CD8-positive, alpha-beta memory T cell (primary cell): Measurements from ENCODE around the gene CADM1. TPM values are rescaled to one million over a fixed set of nuclear protein-coding genes. Genes with fewer than 3 reads are reported as not detected.

ENCODE experiments used
- CTCF ChIA-PET: fragments of 350-600 bp; sonication (Branson Sonifier 250); formaldehyde crosslinking; loops from one replicate; lab custom pipeline; 2021; ENCODE audit warnings: antibody characterized with exemption; lab: Charles Lee
- POLR2A ChIA-PET: fragments of 350-600 bp; sonication (Branson Sonifier 250); formaldehyde crosslinking; loops from one replicate; lab custom pipeline; 2021; ENCODE audit warnings: antibody characterized with exemption; lab: Charles Lee
- DNase-seq, 5 donors: peaks; one replicate each; pipeline versions ENCODE4 v3.0.0 to v3.0.0-alpha.2; 2020 to 2022; ENCODE audit warnings: mixed read lengths in 1 of 5
- H3K27ac ChIP-seq: one replicate; pipeline ENCODE4 v1.7.0; 2013; ENCODE audit warnings: low read depth, mild to moderate bottlenecking, low read length, moderate library complexity
- H3K27me3 ChIP-seq: 2 replicates; pipeline ENCODE4 v1.7.0; 2013; ENCODE audit warnings: low read length, mild to moderate bottlenecking; ENCODE audit not compliant: insufficient read depth, poor library complexity, severe bottlenecking
- H3K36me3 ChIP-seq: 2 replicates; pipeline ENCODE4 v1.7.0; 2013; ENCODE audit warnings: mild to moderate bottlenecking, low read length, moderate library complexity; ENCODE audit not compliant: insufficient read depth
- H3K4me1 ChIP-seq: 2 replicates; pipeline ENCODE4 v1.7.0; 2013; ENCODE audit warnings: mild to moderate bottlenecking, low read length, moderate library complexity; ENCODE audit not compliant: insufficient read depth
- H3K4me3 ChIP-seq: 2 replicates; pipeline ENCODE4 v1.7.0; 2013; ENCODE audit warnings: mild to moderate bottlenecking, low read length
- H3K9me3 ChIP-seq: 2 replicates; pipeline ENCODE4 v1.7.0; 2013; ENCODE audit warnings: mild to moderate bottlenecking, low read length
- H3K27ac Mint-ChIP-seq, 8 donors: one replicate each; pipeline ENCODE4 v1.8.0; 2020 to 2021; ENCODE audit warnings: mixed read lengths in 8 of 8, mild to moderate bottlenecking in 6 of 8, inconsistent platforms in 3 of 8, moderate library complexity in 3 of 8
- H3K27me3 Mint-ChIP-seq, 2 donors: one replicate each; pipeline ENCODE4 v1.8.0; 2020 to 2021; ENCODE audit warnings: mixed read lengths in 2 of 2, mild to moderate bottlenecking in 1 of 2, moderate library complexity in 1 of 2
- H3K36me3 Mint-ChIP-seq, 3 donors: one replicate each; pipeline ENCODE4 v1.8.0; 2020 to 2021; ENCODE audit warnings: mixed read lengths in 3 of 3, inconsistent platforms in 1 of 3, mild to moderate bottlenecking in 1 of 3
- H3K4me1 Mint-ChIP-seq, 3 donors: one replicate each; pipeline ENCODE4 v1.8.0; 2020 to 2021; ENCODE audit warnings: mixed read lengths in 3 of 3, inconsistent platforms in 1 of 3, mild to moderate bottlenecking in 1 of 3
- H3K4me3 Mint-ChIP-seq, 7 donors: one replicate each; pipeline ENCODE4 v1.8.0; 2020 to 2021; ENCODE audit warnings: mixed read lengths in 7 of 7, mild to moderate bottlenecking in 6 of 7, moderate library complexity in 4 of 7, inconsistent platforms in 2 of 7
- H3K9me3 Mint-ChIP-seq, 5 donors: one replicate each; pipeline ENCODE4 v1.8.0; 2020 to 2022; ENCODE audit warnings: mixed read lengths in 5 of 5, mild to moderate bottlenecking in 3 of 5, moderate library complexity in 2 of 5, inconsistent platforms in 1 of 5
- polyA plus RNA-seq: library from polyadenylated mRNA; unstranded; fragments of 300-500 nt; fragmentation: Illumina TruSeq; gene quantifications from one replicate; pipeline ENCODE4 v1.2.3, GENCODE V29; 2021
- total RNA-seq, 2 experiments: library from RNA; stranded (reverse); gene quantifications; one replicate each; pipeline ENCODE4 v1.2.3, GENCODE V29; 2021

The CADM1 gene
- total and polyA plus RNA-seq, 3 experiments from 2014 or later = 0.90 to 2.7 (median 1.1) TPM

DNA sequence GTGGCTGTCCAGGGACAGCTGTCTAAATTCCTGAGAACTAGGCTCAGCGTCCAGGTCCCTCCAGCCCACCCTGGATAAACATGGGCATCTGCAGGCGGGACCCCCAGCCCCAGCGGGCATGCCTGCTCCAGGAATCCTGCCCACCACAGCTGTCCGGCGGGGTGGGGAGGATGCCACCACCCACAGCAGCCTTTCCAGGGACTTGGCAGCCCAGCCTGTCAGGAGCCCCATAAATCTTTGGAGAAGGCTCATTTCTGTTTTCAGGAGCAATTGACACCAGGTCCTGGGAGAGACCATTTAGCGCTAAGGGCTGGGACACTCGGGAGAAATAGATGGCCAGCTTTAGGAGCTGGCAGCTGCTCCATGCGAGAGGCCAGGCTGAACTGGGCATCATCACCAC is 358.9 kb downstream of the CADM1 start:
- no peaks in the 10 kb centered on the region for H3K27me3 ChIP-seq
- no peak overlapping the region for H3K27ac ChIP-seq
- no peaks in the 10 kb centered on the region for H3K9me3 ChIP-seq
- H3K4me3 ChIP-seq = no peak overlapping the region
- POLR2A ChIA-PET = no interaction called here
- CTCF ChIA-PET = no interaction called here
- Mint-ChIP-seq H3K9me3 (peaks cover 0 to 1% (median 0%) of the 10 kb centered on the region in 5 donors), H3K4me1 (no peaks in the 10 kb centered on the region), H3K36me3 (peaks cover 0 to 3% (median 0%) of the 10 kb centered on the region in 3 donors), H3K27me3 (peaks cover 0 to 3% of the 10 kb centered on the region in 2 donors), H3K27ac (no peak overlapping the region), H3K4me3 (no peak overlapping the region)
- DNase-seq = no peak
- no peaks in the 10 kb centered on the region for H3K4me1 ChIP-seq
- no peaks in the 10 kb centered on the region for H3K36me3 ChIP-seq

DNA sequence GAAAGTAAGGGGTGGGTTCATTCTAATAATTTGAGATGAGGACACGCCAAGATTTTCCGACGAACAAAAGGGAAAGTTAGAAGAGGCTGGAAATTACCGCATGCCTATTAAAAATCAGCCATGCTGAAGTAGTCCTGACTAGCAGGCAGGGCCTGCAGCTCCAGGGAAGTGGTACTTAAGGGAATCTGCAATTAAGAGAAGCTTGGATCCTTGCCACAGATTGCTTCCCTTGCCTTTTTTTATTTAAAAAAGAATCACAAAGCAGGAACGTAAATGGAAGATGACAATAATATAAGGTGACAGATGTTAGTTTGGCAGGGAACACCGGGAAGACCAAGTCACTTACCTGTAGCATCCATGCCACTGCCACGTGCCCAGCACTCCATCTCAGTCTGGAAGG is 359.3 kb downstream of the CADM1 start:
- H3K4me3 ChIP-seq = no peak overlapping the region
- no peak for DNase-seq
- Mint-ChIP-seq H3K4me1 (no peaks in the 10 kb centered on the region), H3K9me3 (peaks cover 0 to 1% (median 0%) of the 10 kb centered on the region in 5 donors), H3K27ac (no peak overlapping the region), H3K4me3 (no peak overlapping the region), H3K27me3 (peaks cover 0 to 3% of the 10 kb centered on the region in 2 donors), H3K36me3 (peaks cover 0 to 3% (median 0%) of the 10 kb centered on the region in 3 donors)
- H3K27ac ChIP-seq = no peak overlapping the region
- no peaks in the 10 kb centered on the region for H3K4me1 ChIP-seq
- POLR2A ChIA-PET = no interaction called here
- no peaks in the 10 kb centered on the region for H3K27me3 ChIP-seq
- H3K36me3 ChIP-seq = no peaks in the 10 kb centered on the region
- CTCF ChIA-PET = no interaction called here
- no peaks in the 10 kb centered on the region for H3K9me3 ChIP-seq

DNA sequence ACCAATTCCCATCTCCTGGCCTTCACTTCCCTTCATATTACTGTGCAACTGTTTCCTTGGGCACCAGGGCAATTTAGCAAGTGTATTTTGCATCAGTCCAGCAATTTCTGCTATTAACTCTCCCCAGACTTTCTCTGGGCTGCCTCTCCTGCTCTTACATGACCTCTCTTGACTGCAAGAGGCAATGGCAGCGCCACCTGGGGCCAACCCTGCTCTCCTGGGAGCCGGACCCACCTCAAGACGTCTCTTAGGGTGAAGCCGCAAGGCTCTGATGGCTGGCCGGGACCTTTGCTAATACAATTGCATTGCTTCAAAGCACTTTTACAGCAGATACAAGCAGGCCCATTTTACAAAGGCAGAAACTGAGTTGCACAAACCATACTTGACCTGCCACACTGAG is 360.2 kb downstream of the CADM1 start:
- Histone ChIP-seq H3K4me3 (no peak overlapping the region), H3K27me3 (no peaks in the 10 kb centered on the region), H3K9me3 (no peaks in the 10 kb centered on the region), H3K27ac (no peak overlapping the region), H3K36me3 (no peaks in the 10 kb centered on the region), H3K4me1 (no peaks in the 10 kb centered on the region)
- peaks cover 3% of the 10 kb centered on the region in 2 donors for H3K27me3 Mint-ChIP-seq
- H3K36me3 Mint-ChIP-seq = peaks cover 0 to 3% (median 0%) of the 10 kb centered on the region in 3 donors
- no peak overlapping the region for H3K4me3 Mint-ChIP-seq
- no peaks in the 10 kb centered on the region for H3K4me1 Mint-ChIP-seq
- ChIA-PET POLR2A (no interaction called here), CTCF (no interaction called here)
- H3K9me3 Mint-ChIP-seq = peaks cover 0 to 1% (median 0%) of the 10 kb centered on the region in 5 donors
- DNase-seq = no peak
- no peak overlapping the region for H3K27ac Mint-ChIP-seq

DNA sequence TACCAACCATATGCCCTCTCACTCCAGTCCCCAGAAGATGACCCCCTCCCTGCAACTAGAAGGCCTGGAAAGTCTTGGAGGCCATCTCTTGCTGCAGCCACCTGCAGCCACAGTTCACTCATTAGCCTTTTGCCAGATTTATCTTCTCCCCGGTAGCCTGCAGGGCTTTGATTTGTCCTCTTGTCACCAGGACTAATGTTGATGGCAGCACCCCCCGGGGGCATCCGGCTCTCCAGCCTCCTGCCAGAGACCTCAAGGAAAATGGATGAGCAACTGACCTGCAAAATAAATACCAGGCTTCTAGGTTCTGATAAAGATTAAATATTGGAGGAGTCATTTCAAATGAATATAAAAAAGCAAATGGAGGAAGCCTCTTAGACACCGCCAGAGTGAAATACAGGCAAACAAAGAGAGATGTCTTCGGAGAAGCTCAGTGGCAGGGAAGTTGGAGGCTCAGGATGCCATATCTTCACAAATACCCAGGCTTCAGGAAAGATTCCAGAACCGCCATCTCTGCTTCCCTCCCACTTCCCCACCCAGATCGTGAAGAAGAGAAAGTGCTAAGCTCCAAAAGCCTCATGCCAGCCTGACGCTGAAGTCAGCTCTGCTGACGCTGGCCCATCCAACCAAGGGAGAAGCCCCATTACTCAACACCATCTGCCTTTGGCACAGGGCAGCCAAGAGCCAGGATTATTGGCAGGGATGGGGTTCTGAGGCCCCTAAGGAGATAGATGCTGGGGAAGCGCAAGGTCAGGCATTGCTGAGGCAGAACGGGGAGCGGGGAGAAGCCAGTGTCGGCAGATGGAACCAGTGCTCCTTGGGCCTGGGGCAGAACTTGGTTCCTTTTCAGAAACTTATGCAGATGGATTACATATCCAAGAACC is 362.7 kb downstream of the CADM1 start:
- Histone ChIP-seq H3K36me3 (no peaks in the 10 kb centered on the region), H3K27ac (no peak overlapping the region), H3K4me3 (no peak overlapping the region), H3K4me1 (no peaks in the 10 kb centered on the region), H3K27me3 (no peaks in the 10 kb centered on the region), H3K9me3 (no peaks in the 10 kb centered on the region)
- no peak overlapping the region for H3K4me3 Mint-ChIP-seq
- no peak overlapping the region for H3K27ac Mint-ChIP-seq
- H3K4me1 Mint-ChIP-seq = no peaks in the 10 kb centered on the region
- POLR2A ChIA-PET = no interaction called here
- CTCF ChIA-PET = no interaction called here
- H3K9me3 Mint-ChIP-seq = no peaks in the 10 kb centered on the region
- H3K36me3 Mint-ChIP-seq = peaks cover 0 to 3% (median 0%) of the 10 kb centered on the region in 3 donors
- no peak for DNase-seq
- peaks cover 3% of the 10 kb centered on the region in 2 donors for H3K27me3 Mint-ChIP-seq

DNA sequence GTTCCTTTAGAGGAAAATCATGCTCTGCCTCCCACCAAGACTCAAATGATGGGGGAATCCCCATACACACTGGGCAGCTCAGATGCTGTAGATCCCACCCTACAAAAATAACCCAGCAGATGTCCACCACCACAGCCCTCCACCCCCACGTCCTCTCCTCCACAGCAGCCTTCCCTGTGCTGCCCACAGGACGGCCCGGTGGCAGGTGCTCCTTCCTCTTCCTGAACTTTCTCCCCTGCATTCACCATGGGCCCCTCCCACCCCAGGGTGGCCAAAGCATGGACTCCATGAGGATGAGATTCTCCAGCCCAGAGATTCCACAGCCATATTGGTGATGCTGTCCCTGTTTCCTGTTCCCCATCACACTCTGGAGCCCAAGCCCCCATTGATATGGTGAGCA is 368.3 kb downstream of the CADM1 start:
- Mint-ChIP-seq H3K4me1 (no peaks in the 10 kb centered on the region), H3K27me3 (peaks cover 3% of the 10 kb centered on the region in 2 donors), H3K36me3 (no peaks in the 10 kb centered on the region), H3K4me3 (no peak overlapping the region), H3K27ac (no peak overlapping the region), H3K9me3 (no peaks in the 10 kb centered on the region)
- ChIA-PET CTCF (no interaction called here), POLR2A (no interaction called here)
- Histone ChIP-seq H3K36me3 (no peaks in the 10 kb centered on the region), H3K27me3 (no peaks in the 10 kb centered on the region), H3K9me3 (no peaks in the 10 kb centered on the region), H3K4me1 (no peaks in the 10 kb centered on the region), H3K27ac (no peak overlapping the region), H3K4me3 (no peak overlapping the region)
- DNase-seq = no peak

DNA sequence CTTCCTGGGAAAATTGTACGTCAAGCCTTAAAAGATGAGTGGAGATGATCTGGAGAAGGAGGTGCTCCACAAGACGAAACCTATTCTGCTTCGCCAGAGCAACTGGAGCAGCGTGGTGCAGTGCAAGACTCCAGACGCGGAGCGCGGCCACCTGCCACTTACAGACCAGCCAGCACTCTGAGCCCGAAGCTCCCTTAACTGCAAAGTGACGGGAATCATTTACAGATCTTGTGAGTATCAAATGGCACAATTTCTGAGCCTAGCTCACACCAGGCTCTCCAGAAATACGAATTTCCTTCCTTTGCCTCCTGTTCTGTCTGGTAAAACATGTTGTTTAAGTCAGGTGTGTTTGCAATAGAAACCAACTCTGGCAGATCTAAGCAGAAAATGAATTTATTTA is 369.3 kb downstream of the CADM1 start:
- H3K27ac Mint-ChIP-seq = peak overlapping the region in 1 of 8 donors; percentile 23
- H3K27me3 Mint-ChIP-seq = peaks cover 3 to 5% of the 10 kb centered on the region in 2 donors
- no peaks in the 10 kb centered on the region for H3K4me1 ChIP-seq
- ChIA-PET CTCF (no interaction called here), POLR2A (no interaction called here)
- H3K27me3 ChIP-seq = no peaks in the 10 kb centered on the region
- H3K4me1 Mint-ChIP-seq = no peaks in the 10 kb centered on the region
- H3K9me3 ChIP-seq = no peaks in the 10 kb centered on the region
- H3K9me3 Mint-ChIP-seq = no peaks in the 10 kb centered on the region
- H3K4me3 Mint-ChIP-seq = no peak overlapping the region
- H3K4me3 ChIP-seq = no peak overlapping the region
- no peak overlapping the region for H3K27ac ChIP-seq
- DNase-seq = no peak
- no peaks in the 10 kb centered on the region for H3K36me3 Mint-ChIP-seq
- no peaks in the 10 kb centered on the region for H3K36me3 ChIP-seq

DNA sequence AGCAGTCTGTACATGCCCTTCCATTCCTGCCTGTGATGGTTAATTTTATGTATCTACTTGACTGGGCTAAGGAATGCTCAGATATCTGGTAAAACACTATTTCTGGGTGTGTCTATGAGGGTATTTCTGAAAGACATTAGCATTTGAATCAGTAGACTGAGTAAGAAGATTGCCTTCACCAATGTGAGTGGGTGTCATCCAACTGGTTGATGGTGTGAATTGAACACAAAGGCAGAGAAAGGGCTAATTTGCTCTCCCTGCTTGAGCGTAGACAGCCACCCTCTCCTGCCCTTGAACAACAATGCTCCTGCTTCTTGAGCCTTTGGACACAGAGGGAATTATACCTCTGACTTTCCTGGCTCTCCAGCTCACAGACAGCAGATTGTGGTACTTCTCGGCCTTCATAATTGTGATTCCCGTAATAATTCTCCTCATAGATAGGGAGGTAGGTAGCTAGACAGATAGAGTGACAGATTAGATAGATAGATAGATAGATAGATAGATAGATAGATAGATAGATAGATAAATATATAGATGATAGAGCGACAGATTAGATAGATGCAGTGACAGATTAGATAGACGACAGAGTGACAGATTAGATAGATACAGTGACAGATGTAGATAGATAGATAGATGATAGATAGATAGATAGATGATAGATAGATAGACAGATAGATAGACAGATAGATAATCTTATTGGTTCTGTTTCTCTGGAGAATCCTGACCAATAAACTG is 370.6 kb downstream of the CADM1 start:
- Mint-ChIP-seq H3K27ac (no peak overlapping the region), H3K9me3 (peaks cover 0 to 2% (median 0%) of the 10 kb centered on the region in 5 donors), H3K4me3 (no peak overlapping the region), H3K27me3 (peaks cover 3 to 6% of the 10 kb centered on the region in 2 donors), H3K36me3 (no peaks in the 10 kb centered on the region), H3K4me1 (no peaks in the 10 kb centered on the region)
- Histone ChIP-seq H3K36me3 (no peaks in the 10 kb centered on the region), H3K9me3 (no peaks in the 10 kb centered on the region), H3K27me3 (no peaks in the 10 kb centered on the region), H3K27ac (no peak overlapping the region), H3K4me1 (no peaks in the 10 kb centered on the region), H3K4me3 (no peak overlapping the region)
- ChIA-PET CTCF (no interaction called here), POLR2A (no interaction called here)
- DNase-seq = no peak
